SU-DHL-6 (cell line): ENCODE data around the gene UTP25.

ENCODE experiments used
- EZH2phosphoT487 ChIP-seq: fragments of 200-600 bp; sonication (generic), shearing (Covaris generic); conservative IDR thresholded peaks from 2 replicates; pipeline ENCODE4 v1.6.1; 2018; ENCODE audit warnings: mild to moderate bottlenecking, antibody characterized with exemption, low read length, moderate library complexity, mixed read lengths
- TF ChIP-seq, protein P1 (sequence below): fragments of 200-600 bp; sonication (generic); IDR thresholded peaks from one replicate; pipeline ENCODE4 v1.5.1; 2017; ENCODE audit warnings: antibody characterized with exemption, mild to moderate bottlenecking, low read length, moderate library complexity; ENCODE audit not compliant: insufficient read depth, poor library complexity, severe bottlenecking

DNA sequence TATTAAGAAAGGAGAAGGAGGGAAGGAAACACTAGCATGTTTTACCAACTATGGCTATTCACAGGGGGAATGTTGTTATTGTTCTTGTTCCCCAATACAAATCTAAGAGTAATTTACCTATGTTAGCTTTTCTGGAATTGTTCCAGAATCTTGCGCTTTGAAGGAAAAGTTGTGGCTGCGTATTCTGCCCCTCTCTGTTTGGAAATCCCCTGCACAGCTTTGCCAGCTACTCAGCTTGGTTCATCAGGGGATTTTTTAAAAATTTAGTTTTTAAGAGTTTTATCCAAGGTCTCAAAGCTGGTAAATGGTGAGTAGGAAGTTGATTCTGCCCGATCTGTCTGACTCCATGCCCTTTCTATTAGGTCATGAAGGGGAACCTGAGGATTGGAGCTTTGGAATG, 12.3 kb upstream of the UTP25 start:
- TF ChIP-seq, protein P1, sequence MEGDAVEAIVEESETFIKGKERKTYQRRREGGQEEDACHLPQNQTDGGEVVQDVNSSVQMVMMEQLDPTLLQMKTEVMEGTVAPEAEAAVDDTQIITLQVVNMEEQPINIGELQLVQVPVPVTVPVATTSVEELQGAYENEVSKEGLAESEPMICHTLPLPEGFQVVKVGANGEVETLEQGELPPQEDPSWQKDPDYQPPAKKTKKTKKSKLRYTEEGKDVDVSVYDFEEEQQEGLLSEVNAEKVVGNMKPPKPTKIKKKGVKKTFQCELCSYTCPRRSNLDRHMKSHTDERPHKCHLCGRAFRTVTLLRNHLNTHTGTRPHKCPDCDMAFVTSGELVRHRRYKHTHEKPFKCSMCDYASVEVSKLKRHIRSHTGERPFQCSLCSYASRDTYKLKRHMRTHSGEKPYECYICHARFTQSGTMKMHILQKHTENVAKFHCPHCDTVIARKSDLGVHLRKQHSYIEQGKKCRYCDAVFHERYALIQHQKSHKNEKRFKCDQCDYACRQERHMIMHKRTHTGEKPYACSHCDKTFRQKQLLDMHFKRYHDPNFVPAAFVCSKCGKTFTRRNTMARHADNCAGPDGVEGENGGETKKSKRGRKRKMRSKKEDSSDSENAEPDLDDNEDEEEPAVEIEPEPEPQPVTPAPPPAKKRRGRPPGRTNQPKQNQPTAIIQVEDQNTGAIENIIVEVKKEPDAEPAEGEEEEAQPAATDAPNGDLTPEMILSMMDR: no peak
- no peak for TF ChIP-seq EZH2phosphoT487
